Esophagus squamous epithelium (tissue), 5 donors: ENCODE measurements around the gene CSPG4. TPM values are rescaled to one million over a fixed set of nuclear protein-coding genes. Genes with fewer than 3 reads are reported as not detected.
"Not testable (repeated sequence)": the region's sequence is repeated elsewhere in the genome, so short reads cannot be mapped to it uniquely, and the experiment has no call there.

Source experiments
- DNase-seq: peaks from one replicate; lab custom pipeline; 2025; lab: John Stamatoyannopoulos, UW
- H3K27ac ChIP-seq, 4 donors: fragments of 200-600 bp; sonication (generic); one replicate each; pipeline ENCODE4 v1.5.1; 2016 to 2019; ENCODE audit warnings: mild to moderate bottlenecking in 1 of 4
- H3K27me3 ChIP-seq, 4 donors: fragments of 200-600 bp; sonication (generic); 1 replicate in 3 of 4; 2 replicates in 1 of 4; pipeline versions ENCODE4 v1.5.1 to v1.6.0; 2017 to 2021; ENCODE audit warnings: antibody characterized with exemption in 1 of 4
- H3K36me3 ChIP-seq, 3 donors: fragments of 200-600 bp; sonication (generic); one replicate each; pipeline ENCODE4 v1.5.1; 2016 to 2019
- H3K4me1 ChIP-seq, 3 donors: fragments of 200-600 bp; sonication (generic); one replicate each; pipeline ENCODE4 v1.5.1; 2017 to 2019
- H3K4me3 ChIP-seq, 4 donors: fragments of 200-600 bp; sonication (generic); 1 replicate in 3 of 4; 2 replicates in 1 of 4; pipeline ENCODE4 v1.5.1; 2016 to 2019; ENCODE audit warnings: mild to moderate bottlenecking in 2 of 4, moderate library complexity in 1 of 4
- H3K9me3 ChIP-seq, 3 donors: fragments of 200-600 bp; sonication (generic); one replicate each; pipeline ENCODE4 v1.5.1; 2016 to 2019
- POLR2A ChIP-seq, 4 donors: fragments of 450-650 bp; IDR thresholded peaks; one replicate each; pipeline ENCODE4 v1.6.1; 2017; ENCODE audit warnings: antibody characterized with exemption in 4 of 4, mild to moderate bottlenecking in 4 of 4, moderate library complexity in 3 of 4
- WGBS, 2 donors: methylation state at CpG; one replicate each; pipeline ENCODE4 v1.1.5; 2018; 5-methylcytosine and 5-hydroxymethylcytosine counted together
- intact Hi-C: fragments of 100-400 bp; cut with DNase I; formaldehyde crosslinking; loops from one replicate; pipeline ENCODE4 v1.15.0; 2022
- total RNA-seq, 4 donors: library from RNA; depleted of rRNA; stranded (reverse); fragments of >200 nt; gene quantifications; one replicate each; pipeline ENCODE4 v1.1.0, GENCODE V29; 2016
- TF ChIP-seq, protein P1 (sequence below), 6 experiments: fragments of 450-650 bp in 4 of 6; fragments of 200-600 bp in 2 of 6; sonication (generic) in 2 of 6; IDR thresholded peaks; one replicate each; pipeline ENCODE4 v1.5.1; 2016 to 2019; ENCODE audit warnings: antibody characterized with exemption in 6 of 6, mild to moderate bottlenecking in 4 of 6, moderate library complexity in 4 of 6
- donor health status: DM: yes; HTN: yes; CAD: no.

CSPG4 gene
- total RNA-seq, 4 donors from 2014 or later = 2.9 to 13.4 (median 4.2) TPM

DNA sequence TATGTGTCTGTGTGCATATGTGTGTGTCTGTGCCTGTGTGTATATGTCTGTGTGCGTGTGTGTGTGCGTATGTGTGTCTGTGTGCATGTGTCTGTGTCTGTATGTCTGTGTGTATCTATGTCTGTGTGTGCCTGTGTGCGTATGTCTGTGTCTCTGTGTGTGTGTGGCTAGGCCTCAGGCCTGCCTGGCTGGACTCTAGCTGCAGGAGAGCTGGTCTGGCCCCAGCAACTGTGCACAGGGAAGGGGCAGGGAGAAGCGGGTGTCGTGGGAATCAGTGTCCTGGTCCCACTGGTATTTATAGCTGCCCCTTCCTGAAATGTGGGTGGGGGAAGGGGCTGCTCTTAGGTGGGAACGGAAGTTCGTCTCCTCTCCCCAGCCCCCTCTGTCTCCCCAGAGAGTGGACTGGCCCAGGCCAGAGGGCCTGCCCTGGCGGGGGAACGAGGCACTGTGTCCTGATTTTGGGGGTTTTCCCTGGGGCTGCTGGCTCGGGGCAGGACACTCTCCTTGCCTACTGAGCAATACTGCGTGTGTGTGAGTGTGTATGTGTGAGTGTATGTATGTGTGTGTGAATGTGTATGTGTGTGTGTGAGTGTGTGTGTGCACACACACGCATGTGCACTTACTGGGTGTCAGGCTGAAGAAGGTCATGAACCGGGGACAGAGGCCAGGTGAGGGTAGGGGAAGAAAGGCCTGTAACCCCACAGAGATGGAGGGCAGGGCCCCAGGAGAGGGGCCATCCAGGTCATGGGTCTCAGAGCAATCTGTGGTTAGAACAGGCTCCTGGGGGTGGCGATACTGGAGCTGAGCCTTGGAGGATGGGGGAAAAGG lies 6.6 kb downstream of the CSPG4 start:
- peaks cover 13 to 63% (median 23%) of the 10 kb centered on the region in 3 donors for H3K4me1 ChIP-seq
- H3K27me3 ChIP-seq = peaks cover 0 to 11% (median 0%) of the 10 kb centered on the region in 4 donors
- H3K27ac ChIP-seq = peak overlapping the region in 3 of 4 donors; percentile 78 to 86 (median 79)
- H3K9me3 ChIP-seq = no peaks in the 10 kb centered on the region
- intact Hi-C loops = no loop called here
- TF ChIP-seq POLR2A (IDR thresholded peaks at IDR 0.05) = no peak
- TF ChIP-seq, protein P1, sequence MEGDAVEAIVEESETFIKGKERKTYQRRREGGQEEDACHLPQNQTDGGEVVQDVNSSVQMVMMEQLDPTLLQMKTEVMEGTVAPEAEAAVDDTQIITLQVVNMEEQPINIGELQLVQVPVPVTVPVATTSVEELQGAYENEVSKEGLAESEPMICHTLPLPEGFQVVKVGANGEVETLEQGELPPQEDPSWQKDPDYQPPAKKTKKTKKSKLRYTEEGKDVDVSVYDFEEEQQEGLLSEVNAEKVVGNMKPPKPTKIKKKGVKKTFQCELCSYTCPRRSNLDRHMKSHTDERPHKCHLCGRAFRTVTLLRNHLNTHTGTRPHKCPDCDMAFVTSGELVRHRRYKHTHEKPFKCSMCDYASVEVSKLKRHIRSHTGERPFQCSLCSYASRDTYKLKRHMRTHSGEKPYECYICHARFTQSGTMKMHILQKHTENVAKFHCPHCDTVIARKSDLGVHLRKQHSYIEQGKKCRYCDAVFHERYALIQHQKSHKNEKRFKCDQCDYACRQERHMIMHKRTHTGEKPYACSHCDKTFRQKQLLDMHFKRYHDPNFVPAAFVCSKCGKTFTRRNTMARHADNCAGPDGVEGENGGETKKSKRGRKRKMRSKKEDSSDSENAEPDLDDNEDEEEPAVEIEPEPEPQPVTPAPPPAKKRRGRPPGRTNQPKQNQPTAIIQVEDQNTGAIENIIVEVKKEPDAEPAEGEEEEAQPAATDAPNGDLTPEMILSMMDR (IDR thresholded peaks at IDR 0.05) = no peak
- WGBS, 2 donors = 82 to 85% methylated on average over 12 to 14 of the region's 14 CpGs
- DNase-seq = no peak
- H3K36me3 ChIP-seq = no peaks in the 10 kb centered on the region
- H3K4me3 ChIP-seq = no peak overlapping the region

DNA sequence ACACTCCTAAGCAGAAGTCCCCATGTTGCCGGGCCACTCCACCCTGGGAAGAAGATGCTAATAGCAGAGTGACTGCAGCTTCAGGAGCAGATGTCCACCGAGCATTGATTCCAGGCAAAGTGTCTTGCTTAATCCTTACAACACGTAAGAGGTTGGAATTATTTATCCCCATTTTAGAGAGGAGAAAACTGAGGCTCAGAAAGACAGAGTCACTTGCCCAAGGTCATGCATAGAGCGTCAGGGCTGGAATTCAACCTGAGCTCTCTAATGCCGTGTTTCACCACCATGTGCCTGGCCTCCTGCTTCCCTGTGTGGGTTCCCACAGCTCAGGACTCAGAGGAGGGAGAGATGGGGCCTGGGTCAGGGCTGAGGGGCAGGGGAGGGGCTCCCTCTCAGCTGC lies 7.3 kb downstream of the CSPG4 start:
- Histone ChIP-seq H3K27me3 (peaks cover 0 to 13% (median 0%) of the 10 kb centered on the region in 4 donors), H3K4me1 (peaks cover 17 to 70% (median 29%) of the 10 kb centered on the region in 3 donors), H3K27ac (peak overlapping the region; percentile 50 to 86 (median 78))
- H3K4me3 ChIP-seq, intact Hi-C loops, H3K9me3 ChIP-seq, H3K36me3 ChIP-seq, DNase-seq: not testable (repeated sequence)
- WGBS, 2 donors = 83 to 100% methylated on average over 3 to 4 of the region's 5 CpGs

DNA sequence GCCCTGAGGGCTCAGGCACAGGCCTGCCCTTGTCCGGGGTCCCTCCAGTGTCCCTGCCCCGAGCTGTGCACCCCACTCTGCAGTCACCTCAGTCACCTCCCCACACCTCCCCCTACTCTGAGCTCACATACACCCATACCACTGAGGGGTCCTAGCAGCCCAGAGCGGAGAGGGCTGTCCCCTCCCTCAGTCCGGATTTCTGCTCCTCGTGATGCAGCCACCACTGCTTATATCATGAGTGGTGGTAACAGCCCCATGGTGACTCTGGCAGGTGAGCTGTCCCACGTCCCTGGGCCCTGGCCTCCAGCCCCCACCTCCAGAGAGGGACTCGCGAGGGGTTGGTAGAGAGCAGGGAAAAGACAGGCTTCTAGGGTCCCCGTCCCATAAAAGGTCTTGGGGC lies 8.0 kb downstream of the CSPG4 start:
- no peak for DNase-seq
- Histone ChIP-seq H3K4me3 (no peak overlapping the region), H3K27ac (peak overlapping the region; percentile 50 to 86 (median 78)), H3K36me3 (no peaks in the 10 kb centered on the region), H3K27me3 (peaks cover 0 to 17% (median 0%) of the 10 kb centered on the region in 4 donors), H3K9me3 (no peaks in the 10 kb centered on the region), H3K4me1 (peaks cover 23 to 78% (median 37%) of the 10 kb centered on the region in 3 donors)
- TF ChIP-seq POLR2A (IDR thresholded peaks at IDR 0.05) = no peak
- TF ChIP-seq, protein P1 (IDR thresholded peaks at IDR 0.05) = no peak
- intact Hi-C loops = no loop called here
- 70 to 85% methylated on average over 3 to 6 of the region's 9 CpGs for WGBS, 2 donors

DNA sequence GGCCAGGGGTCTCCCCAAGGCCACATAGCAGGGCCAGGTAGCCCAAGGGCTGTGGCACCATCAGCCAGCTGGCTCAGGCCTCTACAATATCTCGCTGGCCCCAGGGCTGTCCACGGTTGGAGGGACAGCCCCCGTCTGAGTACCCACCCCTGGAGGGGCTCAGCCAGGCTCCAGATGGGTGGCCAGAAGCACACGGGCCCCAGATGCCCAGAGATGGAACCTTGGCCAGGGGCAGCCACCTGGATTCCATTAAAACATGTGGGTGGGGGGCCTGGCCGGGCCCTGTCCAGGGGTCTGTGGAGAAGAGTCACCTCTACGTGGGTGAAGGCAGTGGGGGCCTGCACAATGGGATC lies 8.4 kb downstream of the CSPG4 start:
- Histone ChIP-seq H3K27me3 (peaks cover 0 to 21% (median 0%) of the 10 kb centered on the region in 4 donors), H3K27ac (peak overlapping the region; percentile 50 to 86 (median 78)), H3K4me3 (no peak overlapping the region), H3K4me1 (peaks cover 25 to 78% (median 41%) of the 10 kb centered on the region in 3 donors), H3K9me3 (no peaks in the 10 kb centered on the region), H3K36me3 (no peaks in the 10 kb centered on the region)
- intact Hi-C loops = no loop called here
- 59% methylated on average over 3 of the region's 6 CpGs; no CpG with 5 or more reads in 1 of the 2 donors for WGBS, 2 donors
- no peak for TF ChIP-seq POLR2A (IDR thresholded peaks at IDR 0.05)
- TF ChIP-seq, protein P1 (IDR thresholded peaks at IDR 0.05) = no peak
- no peak for DNase-seq

DNA sequence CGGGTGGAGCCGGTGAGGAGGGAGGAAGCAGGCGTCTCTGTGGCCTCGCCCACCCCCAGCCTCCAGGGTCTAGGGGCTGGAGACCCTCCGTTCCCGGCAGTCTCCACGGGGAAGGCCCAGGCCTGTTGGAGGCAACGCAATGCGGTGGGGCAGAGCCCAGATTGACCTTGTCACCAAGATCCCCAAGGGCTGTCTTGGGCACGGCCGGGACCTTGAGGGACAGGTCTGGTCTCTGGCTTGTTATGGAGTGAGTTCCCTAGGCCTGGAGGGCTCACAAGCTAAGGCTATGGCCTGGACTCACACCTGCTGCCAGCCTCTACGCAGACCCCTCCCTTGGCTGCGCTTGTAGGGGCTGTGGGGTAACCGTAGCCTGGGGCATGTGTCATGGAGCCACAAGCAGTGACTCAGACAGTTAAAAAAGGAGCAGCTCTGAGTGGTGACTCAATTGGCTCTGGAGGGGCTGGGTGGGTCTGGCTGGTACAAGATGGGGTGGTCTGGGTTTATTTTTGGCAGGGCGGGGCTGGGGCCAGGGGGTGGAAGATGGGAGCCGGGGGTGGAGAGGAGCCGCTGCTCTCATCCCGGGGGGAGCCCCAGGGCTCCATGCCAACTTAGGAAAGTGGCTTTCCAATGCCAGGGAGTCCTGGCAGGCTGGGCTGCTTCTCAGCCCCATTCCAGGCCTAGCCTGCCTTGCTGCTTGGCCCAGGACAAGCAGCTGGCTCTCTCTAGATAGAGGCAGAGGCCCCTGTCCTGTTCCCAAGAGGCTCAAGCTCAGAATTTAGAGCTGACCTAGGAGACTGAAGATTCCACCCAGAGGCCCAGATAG lies 9.0 kb downstream of the CSPG4 start:
- peak overlapping the region; percentile 50 to 86 (median 78) for H3K27ac ChIP-seq
- H3K27me3 ChIP-seq = peaks cover 0 to 26% (median 0%) of the 10 kb centered on the region in 4 donors
- H3K4me1 ChIP-seq = peaks cover 25 to 78% (median 46%) of the 10 kb centered on the region in 3 donors
- DNase-seq, H3K4me3 ChIP-seq, H3K36me3 ChIP-seq, intact Hi-C loops, H3K9me3 ChIP-seq: not testable (repeated sequence)
- WGBS, 2 donors = no CpG with 5 or more reads among the region's 18 CpGs
